Prostate gland (tissue), 2 donors: ENCODE measurements around the gene DSC2. TPM values are rescaled to one million over a fixed set of nuclear protein-coding genes. Genes with fewer than 3 reads are reported as not detected.

Experiments used
- DNase-seq: peaks from one replicate; pipeline ENCODE4 v3.0.0-alpha.2; 2019; ENCODE audit warnings: low spot score
- H3K27ac ChIP-seq, 2 donors: fragments of 200-600 bp; sonication (generic); 2 replicates each; pipeline ENCODE4 v1.5.1; 2017 to 2019
- H3K27me3 ChIP-seq: fragments of 200-600 bp; sonication (generic); replicated peaks from 2 replicates; pipeline ENCODE4 v1.5.1; 2019; ENCODE audit not compliant: insufficient read depth
- H3K36me3 ChIP-seq, 2 donors: fragments of 200-600 bp; sonication (generic); 1 replicate in 1 of 2; 2 replicates in 1 of 2; pipeline versions ENCODE4 v1.5.1 to v1.8.1; 2017 to 2019
- H3K4me1 ChIP-seq: fragments of 200-600 bp; sonication (generic); replicated peaks from 2 replicates; pipeline ENCODE4 v1.5.1; 2019
- H3K4me3 ChIP-seq, 2 donors: fragments of 200-600 bp; sonication (generic); 2 replicates each; pipeline ENCODE4 v1.5.1; 2017 to 2019
- H3K9me3 ChIP-seq: fragments of 200-600 bp; sonication (generic); 2 replicates; pipeline ENCODE4 v1.5.1; 2017
- CTCF ChIP-seq, 4 experiments: fragments of 200-600 bp in 2 of 4; fragments of 450-650 bp in 2 of 4; sonication (generic) in 2 of 4; IDR thresholded peaks; 1 replicate in 3 of 4; 2 replicates in 1 of 4; pipeline ENCODE4 v1.5.1; 2016 to 2019; ENCODE audit warnings: antibody characterized with exemption in 4 of 4, mild to moderate bottlenecking in 2 of 4, moderate library complexity in 2 of 4
- POLR2A ChIP-seq: fragments of 450-650 bp; IDR thresholded peaks from one replicate; pipeline ENCODE4 v1.6.1; 2016; ENCODE audit warnings: antibody characterized with exemption, mild to moderate bottlenecking
- POLR2AphosphoS5 ChIP-seq: sonication (generic); formaldehyde crosslinking; IDR thresholded peaks from one replicate; pipeline ENCODE4 v1.6.1; 2017; ENCODE audit warnings: antibody characterized with exemption
- WGBS: methylation state at CpG from one replicate; pipeline ENCODE4 v1.1.5; 2018; 5-methylcytosine and 5-hydroxymethylcytosine counted together
- intact Hi-C: fragments of 100-400 bp; cut with DNase I; formaldehyde crosslinking; loops from one replicate; pipeline ENCODE4 v1.14.2; 2022
- total RNA-seq, 2 donors: library from RNA; depleted of rRNA; stranded (reverse); fragments of >200 nt; gene quantifications; one replicate each; pipeline ENCODE4 v1.1.0, GENCODE V29; 2016

DSC2 gene
- total RNA-seq, 2 donors from 2014 or later: 8.4 to 29.1 TPM

GRCh38 chr18:31046916-31047315, 55.3 kb downstream of the DSC2 start:
- Histone ChIP-seq H3K36me3 (no peaks in the 10 kb centered on the region), H3K27me3 (no peaks in the 10 kb centered on the region), H3K4me3 (no peak overlapping the region), H3K9me3 (no peaks in the 10 kb centered on the region), H3K4me1 (no peaks in the 10 kb centered on the region), H3K27ac (no peak overlapping the region)
- no peak for DNase-seq
- intact Hi-C loops: loop anchor here (10.0 kb wide), 1 partner anchor 58 kb away; the partner anchor contains the start of gene DSC2
- TF ChIP-seq CTCF (IDR thresholded peaks at IDR 0.05) (no peak), POLR2A (no peak), POLR2AphosphoS5 (no peak)

DNA sequence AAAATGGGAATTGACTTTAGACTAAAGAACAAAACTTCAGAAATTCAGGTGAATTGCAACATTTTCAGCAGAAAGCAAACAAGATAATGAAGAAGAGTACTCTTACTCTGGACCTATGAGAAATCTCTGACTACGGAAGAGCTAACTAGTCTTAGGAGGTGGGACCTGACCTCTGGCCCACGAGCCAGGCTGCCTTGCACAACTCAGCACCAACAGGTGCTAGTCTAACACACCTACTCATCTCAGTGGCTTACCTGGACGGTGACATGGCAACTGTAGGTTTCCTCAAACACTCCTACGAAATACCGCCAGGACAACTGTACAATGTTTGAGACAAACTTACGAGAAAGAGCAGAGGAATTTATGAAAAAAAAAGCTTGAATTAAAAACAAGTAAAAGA, 56.6 kb downstream of the DSC2 start:
- Histone ChIP-seq H3K4me3 (no peak overlapping the region), H3K27ac (no peak overlapping the region), H3K36me3 (no peaks in the 10 kb centered on the region), H3K27me3 (no peaks in the 10 kb centered on the region), H3K9me3 (no peaks in the 10 kb centered on the region), H3K4me1 (no peaks in the 10 kb centered on the region)
- DNase-seq: no peak
- WGBS: 95% methylated on average over 6 of the region's 6 CpGs
- TF ChIP-seq POLR2AphosphoS5: no peak
- TF ChIP-seq CTCF (IDR thresholded peaks at IDR 0.05): no peak
- TF ChIP-seq POLR2A: no peak
- intact Hi-C loops: loop anchor here (10.0 kb wide), 1 partner anchor 59 kb away; the partner anchor contains the start of gene DSC2

DNA sequence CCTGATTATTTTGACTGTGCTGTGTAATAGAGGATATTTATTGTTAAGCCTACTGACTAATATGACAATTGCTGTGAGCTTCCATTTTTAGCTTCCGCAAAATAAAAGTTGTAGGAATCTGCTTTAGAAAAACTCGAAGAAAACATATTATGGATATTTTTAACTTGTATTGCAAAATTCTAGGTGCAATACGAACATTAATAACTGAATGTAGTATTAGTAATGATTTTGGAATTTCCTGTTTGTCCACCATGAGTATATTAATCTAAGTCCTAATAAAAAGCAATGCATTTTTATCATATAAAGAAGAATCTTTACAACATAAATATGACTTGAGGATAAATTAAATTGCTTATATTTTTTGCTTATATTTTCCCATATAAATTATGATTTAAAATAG, 57.3 kb downstream of the DSC2 start:
- Histone ChIP-seq H3K9me3 (no peaks in the 10 kb centered on the region), H3K36me3 (no peaks in the 10 kb centered on the region), H3K4me1 (no peaks in the 10 kb centered on the region), H3K27me3 (no peaks in the 10 kb centered on the region), H3K27ac (no peak overlapping the region), H3K4me3 (no peak overlapping the region)
- intact Hi-C loops: loop anchor here (10.0 kb wide), 1 partner anchor 60 kb away; the partner anchor contains the start of gene DSC2
- TF ChIP-seq CTCF (IDR thresholded peaks at IDR 0.05) (no peak), POLR2AphosphoS5 (no peak), POLR2A (no peak)
- no peak for DNase-seq
- 88% methylated on average over 3 of the region's 3 CpGs for WGBS

DNA sequence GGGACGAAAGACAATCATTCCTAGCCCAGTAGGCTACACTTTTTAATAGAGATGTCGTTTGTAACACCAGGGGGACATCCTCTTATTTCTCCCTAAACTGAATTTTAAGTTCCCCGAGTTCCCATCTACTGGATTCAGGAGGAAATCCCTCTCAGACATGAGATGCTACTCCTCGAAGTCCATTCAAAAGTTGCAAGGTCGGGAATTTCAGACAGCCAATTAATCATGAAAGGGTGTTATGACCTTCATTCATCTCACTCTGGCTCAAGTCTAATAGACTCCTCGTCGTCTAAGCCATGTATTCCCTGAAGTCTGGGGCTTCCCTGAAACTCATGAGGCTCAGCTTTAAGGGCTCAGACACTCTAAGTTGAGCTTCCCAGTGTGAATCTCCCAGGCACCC, 58.5 kb downstream of the DSC2 start:
- no peaks in the 10 kb centered on the region for H3K9me3 ChIP-seq
- DNase-seq: no peak
- TF ChIP-seq CTCF (IDR thresholded peaks at IDR 0.05) (no peak), POLR2AphosphoS5 (no peak), POLR2A (no peak)
- H3K4me1 ChIP-seq: no peaks in the 10 kb centered on the region
- H3K27me3 ChIP-seq: no peaks in the 10 kb centered on the region
- H3K36me3 ChIP-seq: no peaks in the 10 kb centered on the region
- no peak overlapping the region for H3K4me3 ChIP-seq
- intact Hi-C loops: loop anchor here (10.0 kb wide), 1 partner anchor 61 kb away; the partner anchor contains the start of gene DSC2
- 76% methylated on average over 7 of the region's 7 CpGs for WGBS
- no peak overlapping the region for H3K27ac ChIP-seq

DNA sequence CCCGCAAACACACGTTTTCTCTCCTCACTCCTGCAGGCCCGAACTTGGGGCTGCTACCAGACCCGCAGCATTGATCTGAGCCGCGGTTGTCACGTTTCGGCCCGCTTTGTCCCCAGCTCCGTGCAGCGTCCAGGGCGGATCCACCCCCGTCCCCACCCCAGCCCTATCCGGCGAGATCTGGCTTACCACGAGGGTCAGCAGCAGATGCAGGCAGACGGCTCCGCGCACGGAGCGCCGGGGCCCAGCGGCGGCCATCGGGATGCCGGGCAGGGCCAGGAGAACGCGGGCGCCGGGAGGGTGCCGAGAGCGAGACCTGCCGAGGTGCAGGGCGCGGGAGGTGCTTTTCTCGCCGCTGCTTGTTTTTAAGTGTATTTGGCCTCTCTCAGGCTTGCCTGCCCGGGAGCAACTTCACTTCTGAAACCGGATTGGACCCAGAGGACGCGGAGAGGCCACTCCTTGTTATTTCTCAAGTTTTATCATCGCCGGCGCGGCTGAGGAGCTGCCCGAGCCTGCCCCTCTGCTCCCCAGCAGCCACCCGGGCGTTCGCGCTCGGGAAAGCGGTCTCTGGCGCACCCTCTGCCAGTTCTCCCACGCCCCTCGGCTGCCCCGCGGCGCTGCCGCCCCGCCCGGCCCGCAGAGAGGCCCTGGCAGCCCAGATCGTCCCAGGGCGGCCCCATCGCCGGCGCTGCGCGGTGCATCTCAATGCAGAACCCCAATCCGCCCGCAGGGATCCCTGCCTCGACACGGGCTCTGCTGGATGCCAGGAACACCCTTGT, 59.6 kb downstream of the DSC2 start, which contains the start of gene DSC3:
DSC3 (minus strand) TSS at position 337 of the 776 bp plus-strand sequence; CDS start at position 255, 82 bp downstream.
- Histone ChIP-seq H3K27ac (peak within 1 kb of the TSS; percentile 65 to 73), H3K4me1 (no peaks in the 10 kb centered on the region), H3K27me3 (no peaks in the 10 kb centered on the region), H3K4me3 (peak within 1 kb of the TSS; percentile 33 to 40), H3K36me3 (no peaks in the 10 kb centered on the region), H3K9me3 (no peaks in the 10 kb centered on the region)
- TF ChIP-seq POLR2AphosphoS5: peak; percentile 20
- peak in 1 of 4 experiments; percentile 20 for TF ChIP-seq CTCF (IDR thresholded peaks at IDR 0.05)
- TF ChIP-seq POLR2A: peak; percentile 66
- intact Hi-C loops: loop anchor here (10.0 kb wide), 1 partner anchor 62 kb away; the partner anchor contains the start of gene DSC2
- under 1% methylated on average over 70 of the region's 73 CpGs for WGBS
- DNase-seq: peak; percentile 76
